Measurements from ENCODE around the gene GLS.

The GLS gene

DNA sequence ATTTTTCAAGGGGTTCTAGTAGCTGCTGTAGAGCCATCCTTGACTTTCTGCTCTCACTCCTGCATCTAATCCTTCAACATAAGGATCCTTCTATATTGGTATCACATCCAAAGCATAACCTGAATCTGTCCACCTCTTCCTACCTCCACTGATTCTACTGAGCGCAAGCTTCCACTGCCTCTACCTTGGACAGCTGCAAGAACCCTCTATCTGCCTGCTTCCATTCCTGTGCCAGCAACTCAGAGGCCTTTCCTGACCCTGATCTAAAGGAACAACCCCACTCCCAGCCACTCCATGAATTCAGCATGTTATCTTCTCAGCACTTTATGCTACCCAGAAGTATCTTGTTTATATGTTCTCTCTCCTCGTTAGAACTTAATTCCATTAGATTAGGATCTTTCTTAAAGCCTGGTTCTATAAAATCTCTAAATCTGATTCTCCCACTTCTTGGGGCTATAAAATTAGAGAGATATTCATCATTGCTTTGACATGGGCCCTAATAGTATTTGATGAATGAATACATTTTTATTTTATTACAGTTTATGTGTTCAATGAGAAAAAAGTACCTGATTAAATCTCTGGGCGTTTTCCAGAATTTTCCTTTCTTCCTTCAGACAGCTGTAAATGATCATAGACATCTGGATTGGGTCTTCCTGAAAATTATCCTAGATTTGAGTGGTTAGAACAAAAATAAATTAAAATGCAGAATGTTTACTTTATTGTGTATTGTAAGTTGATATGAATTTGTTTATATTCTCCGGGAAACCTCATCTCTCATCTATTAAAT, 126.6 kb downstream of the GLS start:
- ChIA-PET POLR2A (interaction anchor here (1.1 kb wide), 1 partner anchor 13 kb away, joined by 4 read pairs; no protein-coding TSS in a partner anchor), CTCF (no interaction called here)
- no peak for DNase-seq (ENCODE audit: extremely low spot score)
- TF ChIP-seq FOXK2 (IDR thresholded peaks at IDR 0.05) = no peak
- no peak for TF ChIP-seq SP1 (IDR thresholded peaks at IDR 0.05)
- TF ChIP-seq FOXM1 (IDR thresholded peaks at IDR 0.05; ENCODE audit: borderline replicate concordance) = no peak
- TF ChIP-seq ELF4 (IDR thresholded peaks at IDR 0.05) = no peak
- TF ChIP-seq BHLHE40 (IDR thresholded peaks at IDR 0.05; ENCODE audit: borderline replicate concordance) = no peak
- TF ChIP-seq ARNT (IDR thresholded peaks at IDR 0.05) = no peak
- no peak for TF ChIP-seq NFRKB (IDR thresholded peaks at IDR 0.05)
- no peak for TF ChIP-seq FOXA1 (IDR thresholded peaks at IDR 0.05)
- TF ChIP-seq CTBP1 (IDR thresholded peaks at IDR 0.05; ENCODE audit: borderline replicate concordance) = no peak
- TF ChIP-seq LEF1 (IDR thresholded peaks at IDR 0.05; ENCODE audit: borderline replicate concordance) = no peak
- TF ChIP-seq L3MBTL2 (conservative IDR thresholded peaks at IDR 0.05) = no peak

DNA sequence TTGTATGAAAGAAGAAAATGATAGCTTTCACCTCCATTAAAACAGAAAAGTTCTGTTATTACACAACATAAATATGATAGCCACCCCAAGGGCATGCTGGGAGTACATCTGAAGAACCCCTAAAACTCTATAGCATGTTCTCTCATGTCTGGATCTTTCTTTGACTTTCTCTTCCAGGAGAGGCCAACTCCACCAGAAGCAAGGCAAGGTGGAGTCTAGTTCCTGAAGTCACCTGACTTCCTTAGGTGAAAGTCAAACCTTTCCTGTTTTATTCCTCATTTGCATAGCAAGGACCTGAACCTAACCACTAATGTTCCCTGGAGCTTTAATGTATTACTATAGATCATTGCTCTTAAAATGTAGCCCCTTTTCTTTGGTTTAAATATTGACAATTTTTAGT, 127.7 kb downstream of the GLS start:
- ChIA-PET CTCF (no interaction called here), POLR2A (interaction anchor here (1.1 kb wide), 1 partner anchor 12 kb away, joined by 4 read pairs; no protein-coding TSS in a partner anchor)
- no peak for TF ChIP-seq FOXM1 (IDR thresholded peaks at IDR 0.05; ENCODE audit: borderline replicate concordance)
- TF ChIP-seq BHLHE40 (IDR thresholded peaks at IDR 0.05; ENCODE audit: borderline replicate concordance) = no peak
- no peak for TF ChIP-seq LEF1 (IDR thresholded peaks at IDR 0.05; ENCODE audit: borderline replicate concordance)
- TF ChIP-seq FOXK2 (IDR thresholded peaks at IDR 0.05) = no peak
- TF ChIP-seq ELF4 (IDR thresholded peaks at IDR 0.05) = no peak
- no peak for TF ChIP-seq TARDBP (IDR thresholded peaks at IDR 0.05)
- no peak for TF ChIP-seq ZNF384 (IDR thresholded peaks at IDR 0.05)
- TF ChIP-seq SUZ12 (IDR thresholded peaks at IDR 0.05) = no peak
- TF ChIP-seq FOXA1 (IDR thresholded peaks at IDR 0.05) = no peak
- TF ChIP-seq L3MBTL2 (conservative IDR thresholded peaks at IDR 0.05) = no peak
- TF ChIP-seq SP1 (IDR thresholded peaks at IDR 0.05) = no peak
- no peak for TF ChIP-seq CTBP1 (IDR thresholded peaks at IDR 0.05; ENCODE audit: borderline replicate concordance)
- TF ChIP-seq, protein P1, sequence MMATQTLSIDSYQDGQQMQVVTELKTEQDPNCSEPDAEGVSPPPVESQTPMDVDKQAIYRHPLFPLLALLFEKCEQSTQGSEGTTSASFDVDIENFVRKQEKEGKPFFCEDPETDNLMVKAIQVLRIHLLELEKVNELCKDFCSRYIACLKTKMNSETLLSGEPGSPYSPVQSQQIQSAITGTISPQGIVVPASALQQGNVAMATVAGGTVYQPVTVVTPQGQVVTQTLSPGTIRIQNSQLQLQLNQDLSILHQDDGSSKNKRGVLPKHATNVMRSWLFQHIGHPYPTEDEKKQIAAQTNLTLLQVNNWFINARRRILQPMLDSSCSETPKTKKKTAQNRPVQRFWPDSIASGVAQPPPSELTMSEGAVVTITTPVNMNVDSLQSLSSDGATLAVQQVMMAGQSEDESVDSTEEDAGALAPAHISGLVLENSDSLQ (IDR thresholded peaks at IDR 0.05) = no peak
- no peak for TF ChIP-seq HDGF (IDR thresholded peaks at IDR 0.05; ENCODE audit: borderline replicate concordance)
- TF ChIP-seq NFRKB (IDR thresholded peaks at IDR 0.05) = no peak
- no peak for TF ChIP-seq ARNT (IDR thresholded peaks at IDR 0.05)
- no peak for DNase-seq (ENCODE audit: extremely low spot score)

DNA sequence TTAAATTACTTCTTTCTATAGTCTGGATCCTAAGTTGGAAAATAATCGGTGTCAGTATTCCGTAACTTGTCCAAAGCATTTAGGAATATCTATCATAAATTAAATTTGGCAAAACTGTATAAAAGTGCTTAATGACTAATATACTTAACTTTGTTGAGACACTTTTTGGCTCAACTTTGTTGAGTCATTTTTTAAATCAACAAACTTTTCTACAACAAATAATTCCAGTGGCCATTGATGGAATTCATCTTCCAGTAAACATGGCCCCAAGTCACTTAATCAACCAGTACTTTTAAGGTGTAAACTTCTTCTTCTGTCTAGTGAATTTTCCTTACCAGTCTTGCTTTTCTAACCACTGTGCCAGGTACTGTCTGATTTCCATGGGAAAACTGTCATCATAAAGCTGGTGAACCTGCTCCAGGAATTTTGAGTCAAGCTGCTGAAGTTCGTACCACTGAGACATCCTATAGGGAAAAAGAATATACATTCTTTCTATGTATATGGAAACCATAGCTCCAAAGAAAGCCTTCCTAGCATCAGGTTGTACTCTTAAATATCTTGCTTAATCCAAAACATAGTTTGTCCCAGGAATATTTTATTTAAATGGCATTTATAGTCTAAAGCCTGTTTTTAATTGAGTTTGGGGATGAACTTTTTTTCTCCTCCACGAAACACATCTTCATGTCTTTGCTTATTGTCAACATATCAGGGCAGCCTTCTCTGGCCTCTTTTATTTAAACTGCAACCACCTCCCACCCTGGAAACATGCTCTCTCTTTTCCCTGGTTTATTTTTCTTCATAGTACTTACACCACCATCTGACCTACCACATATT, 129.1 kb downstream of the GLS start:
- no peak for TF ChIP-seq HDGF (IDR thresholded peaks at IDR 0.05; ENCODE audit: borderline replicate concordance)
- no peak for TF ChIP-seq SP1 (IDR thresholded peaks at IDR 0.05)
- no peak for TF ChIP-seq SUZ12 (IDR thresholded peaks at IDR 0.05)
- TF ChIP-seq, protein P1 (IDR thresholded peaks at IDR 0.05) = no peak
- TF ChIP-seq NFRKB (IDR thresholded peaks at IDR 0.05) = no peak
- no peak for TF ChIP-seq ZNF384 (IDR thresholded peaks at IDR 0.05)
- TF ChIP-seq FOXA1 (IDR thresholded peaks at IDR 0.05) = no peak
- no peak for TF ChIP-seq CTBP1 (IDR thresholded peaks at IDR 0.05; ENCODE audit: borderline replicate concordance)
- ChIA-PET CTCF (no interaction called here), POLR2A (no interaction called here)
- DNase-seq (ENCODE audit: extremely low spot score) = no peak

DNA sequence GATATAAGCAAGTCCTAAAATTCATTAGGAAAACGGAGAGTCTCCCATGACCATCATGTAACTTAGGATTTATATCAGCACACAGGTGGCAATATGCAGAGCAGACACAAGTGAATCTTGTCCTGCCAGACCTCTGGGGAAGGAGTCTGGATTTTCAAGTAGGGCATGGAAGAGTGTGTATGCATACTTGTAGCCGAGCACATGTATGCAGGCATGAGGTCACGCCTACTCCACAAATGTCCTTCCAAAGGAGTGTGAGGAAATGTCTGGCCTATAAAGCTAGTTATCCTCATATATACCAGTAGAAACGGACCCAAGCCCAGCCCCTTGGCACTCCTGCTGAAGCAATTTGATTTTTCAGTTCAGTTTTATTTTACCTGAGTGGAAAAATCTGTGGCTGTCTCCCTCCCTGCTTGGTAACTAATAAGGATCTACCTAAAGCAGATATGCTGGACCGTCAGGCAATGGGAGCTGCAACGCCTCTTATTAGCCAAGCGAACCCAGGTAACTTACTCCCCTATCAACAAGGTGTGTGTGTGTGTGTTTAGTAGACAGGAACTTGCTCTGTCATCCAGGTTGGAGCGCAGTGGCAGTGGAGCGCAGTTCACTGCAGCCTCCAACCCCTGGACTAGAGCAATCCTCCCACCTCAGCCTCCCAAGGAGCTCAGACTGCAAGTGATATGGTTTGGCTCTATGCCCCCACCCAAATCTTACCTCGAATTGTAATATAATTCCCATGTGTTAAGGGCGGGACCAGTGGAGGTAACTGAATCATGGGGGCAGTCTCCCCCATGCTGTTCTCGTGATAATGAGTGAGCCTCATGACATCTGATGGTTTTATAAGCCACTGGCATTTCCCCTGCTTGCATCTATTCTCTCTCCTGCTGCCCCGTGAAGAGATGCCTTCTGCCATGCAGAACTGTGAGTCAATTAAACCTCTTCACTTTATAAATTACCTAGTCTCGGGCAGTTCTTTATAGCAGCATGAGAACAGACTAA, 130.6 kb downstream of the GLS start:
- DNase-seq (ENCODE audit: extremely low spot score) = no peak
- ChIA-PET POLR2A (interaction anchor here (0.7 kb wide), 1 partner anchor 12 kb away, joined by 3 read pairs; no protein-coding TSS in a partner anchor), CTCF (no interaction called here)
- no peak for TF ChIP-seq CTBP1 (IDR thresholded peaks at IDR 0.05; ENCODE audit: borderline replicate concordance)
- no peak for TF ChIP-seq ARNT (IDR thresholded peaks at IDR 0.05)
- TF ChIP-seq BHLHE40 (IDR thresholded peaks at IDR 0.05; ENCODE audit: borderline replicate concordance) = no peak
- no peak for TF ChIP-seq TARDBP (IDR thresholded peaks at IDR 0.05)
- TF ChIP-seq ZNF384 (IDR thresholded peaks at IDR 0.05) = no peak
- no peak for TF ChIP-seq FOXM1 (IDR thresholded peaks at IDR 0.05; ENCODE audit: borderline replicate concordance)
- no peak for TF ChIP-seq SP1 (IDR thresholded peaks at IDR 0.05)
- no peak for TF ChIP-seq FOXK2 (IDR thresholded peaks at IDR 0.05)
- TF ChIP-seq NFRKB (IDR thresholded peaks at IDR 0.05) = no peak
- TF ChIP-seq, protein P1 (IDR thresholded peaks at IDR 0.05) = no peak

DNA sequence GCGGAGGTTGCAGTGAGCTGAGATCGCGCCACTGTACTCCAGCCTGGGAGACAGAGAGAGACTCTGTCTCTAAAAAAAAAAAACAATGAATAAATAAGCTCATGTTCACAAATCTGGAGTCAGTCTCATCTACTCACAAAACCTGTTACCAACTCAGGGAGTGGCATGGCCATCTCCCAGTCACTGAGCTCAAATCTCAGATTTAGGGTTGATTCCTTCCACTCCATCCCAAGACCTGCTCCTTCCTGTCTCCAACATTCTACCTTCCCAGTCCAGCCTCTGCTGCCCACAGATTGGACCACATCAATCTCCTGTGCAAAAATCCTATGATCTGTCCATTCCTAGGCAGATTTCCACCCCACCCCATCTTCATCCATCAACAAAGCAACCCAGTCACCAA, 131.7 kb downstream of the GLS start:
- POLR2A ChIA-PET = interaction anchor here (0.6 to 0.9 kb wide), 2 partner anchors 12 to 174 kb away, joined by 3 read pairs; no protein-coding TSS in a partner anchor
- TF ChIP-seq LEF1 (IDR thresholded peaks at IDR 0.05; ENCODE audit: borderline replicate concordance) = no peak

More for the DNA sequence above, 131.7 kb downstream of the GLS start:
- CTCF ChIA-PET = no interaction called here
- no peak for DNase-seq (ENCODE audit: extremely low spot score)

Measured in HEK293T (cell line).